HEK293T (cell line): Measurements from ENCODE around the gene LIPH.
"Not testable (repeated sequence)": the region's sequence is repeated elsewhere in the genome, so short reads cannot be mapped to it uniquely, and the experiment has no call there.

Experiments used
- BHLHE40 ChIP-seq: fragments of 450-650 bp; IDR thresholded peaks from 2 replicates; pipeline ENCODE4 v1.6.1; 2016; ENCODE audit warnings: mild to moderate bottlenecking, moderate library complexity, borderline replicate concordance
- CTBP1 ChIP-seq: fragments of 450-650 bp; IDR thresholded peaks from 2 replicates; pipeline ENCODE4 v1.6.1; 2016; ENCODE audit warnings: borderline replicate concordance
- ELF4 ChIP-seq: fragments of 450-650 bp; IDR thresholded peaks from 2 replicates; pipeline ENCODE4 v1.6.1; 2017; ENCODE audit warnings: antibody characterized with exemption
- FOXA1 ChIP-seq: fragments of 450-650 bp; IDR thresholded peaks from 2 replicates; pipeline ENCODE4 v1.6.1; 2016; ENCODE audit warnings: mild to moderate bottlenecking
- FOXK2 ChIP-seq: fragments of 450-650 bp; IDR thresholded peaks from 2 replicates; pipeline ENCODE4 v1.6.1; 2016; ENCODE audit warnings: mild to moderate bottlenecking
- FOXM1 ChIP-seq: fragments of 450-650 bp; IDR thresholded peaks from 2 replicates; pipeline ENCODE4 v1.6.1; 2017; ENCODE audit warnings: mild to moderate bottlenecking, borderline replicate concordance
- HDGF ChIP-seq: fragments of 450-650 bp; IDR thresholded peaks from 2 replicates; pipeline ENCODE4 v1.6.1; 2017; ENCODE audit warnings: antibody characterized with exemption, borderline replicate concordance
- L3MBTL2 ChIP-seq: fragments of 450-650 bp; conservative IDR thresholded peaks from 2 replicates; pipeline ENCODE4 v1.6.1; 2016; ENCODE audit warnings: mild to moderate bottlenecking
- LEF1 ChIP-seq: fragments of 450-650 bp; IDR thresholded peaks from 2 replicates; pipeline ENCODE4 v1.6.1; 2017; ENCODE audit warnings: mild to moderate bottlenecking, borderline replicate concordance
- SP1 ChIP-seq: fragments of 450-650 bp; IDR thresholded peaks from 2 replicates; pipeline ENCODE4 v1.6.1; 2017
- SUZ12 ChIP-seq: fragments of 450-650 bp; IDR thresholded peaks from 2 replicates; pipeline ENCODE4 v1.6.1; 2016; ENCODE audit warnings: mild to moderate bottlenecking
- TARDBP ChIP-seq: fragments of 450-650 bp; IDR thresholded peaks from 2 replicates; pipeline ENCODE4 v1.6.1; 2016
- ZNF384 ChIP-seq: fragments of 450-650 bp; IDR thresholded peaks from 2 replicates; pipeline ENCODE4 v1.6.1; 2016
- TF ChIP-seq, protein P1 (sequence below): fragments of 450-650 bp; IDR thresholded peaks from 2 replicates; pipeline ENCODE4 v1.6.1; 2016

DNA sequence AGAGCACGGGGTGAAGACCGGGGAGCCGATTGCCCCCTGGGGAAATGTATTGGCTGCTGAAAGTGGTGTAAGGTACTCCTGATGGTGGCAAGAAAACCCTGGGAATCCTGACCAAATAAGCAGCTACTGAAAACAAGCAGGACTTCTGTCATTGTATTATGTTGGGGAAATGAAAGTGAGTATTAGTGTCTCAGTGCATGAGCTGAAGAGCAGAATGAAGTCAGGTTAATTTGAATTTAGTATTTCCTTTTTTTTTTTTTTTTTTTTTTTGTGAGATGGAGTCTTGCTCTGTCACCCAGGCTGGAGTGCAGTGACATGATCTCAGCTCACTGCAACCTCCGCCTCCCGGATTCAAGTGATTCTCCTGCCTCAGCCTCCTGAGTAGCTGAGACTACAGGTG is 86.3 kb downstream of the LIPH start:
- TF ChIP-seq FOXA1, SP1, BHLHE40, HDGF, FOXM1, FOXK2, CTBP1, TARDBP, ZNF384, ELF4, SUZ12, LEF1, L3MBTL2: not testable (repeated sequence)
- TF ChIP-seq, protein P1, sequence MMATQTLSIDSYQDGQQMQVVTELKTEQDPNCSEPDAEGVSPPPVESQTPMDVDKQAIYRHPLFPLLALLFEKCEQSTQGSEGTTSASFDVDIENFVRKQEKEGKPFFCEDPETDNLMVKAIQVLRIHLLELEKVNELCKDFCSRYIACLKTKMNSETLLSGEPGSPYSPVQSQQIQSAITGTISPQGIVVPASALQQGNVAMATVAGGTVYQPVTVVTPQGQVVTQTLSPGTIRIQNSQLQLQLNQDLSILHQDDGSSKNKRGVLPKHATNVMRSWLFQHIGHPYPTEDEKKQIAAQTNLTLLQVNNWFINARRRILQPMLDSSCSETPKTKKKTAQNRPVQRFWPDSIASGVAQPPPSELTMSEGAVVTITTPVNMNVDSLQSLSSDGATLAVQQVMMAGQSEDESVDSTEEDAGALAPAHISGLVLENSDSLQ = not testable (repeated sequence)
